GM21381 (cell line): ENCODE results near the gene MOV10.

ENCODE experiments used
- ATAC-seq: cut with Tn5 transposase; IDR thresholded peaks from one replicate; pipeline ENCODE4 v1.9.1; 2021; ENCODE audit warnings: mild to moderate bottlenecking, moderate library complexity; ENCODE audit not compliant: unreplicated experiment

The MOV10 gene

GRCh38 chr1:112698366-112699310 lies 24.2 kb downstream of the MOV10 start:
- ATAC-seq, result no peak

GRCh38 chr1:112699425-112700144 lies 25.1 kb downstream of the MOV10 start:
- ATAC-seq, result no peak

DNA sequence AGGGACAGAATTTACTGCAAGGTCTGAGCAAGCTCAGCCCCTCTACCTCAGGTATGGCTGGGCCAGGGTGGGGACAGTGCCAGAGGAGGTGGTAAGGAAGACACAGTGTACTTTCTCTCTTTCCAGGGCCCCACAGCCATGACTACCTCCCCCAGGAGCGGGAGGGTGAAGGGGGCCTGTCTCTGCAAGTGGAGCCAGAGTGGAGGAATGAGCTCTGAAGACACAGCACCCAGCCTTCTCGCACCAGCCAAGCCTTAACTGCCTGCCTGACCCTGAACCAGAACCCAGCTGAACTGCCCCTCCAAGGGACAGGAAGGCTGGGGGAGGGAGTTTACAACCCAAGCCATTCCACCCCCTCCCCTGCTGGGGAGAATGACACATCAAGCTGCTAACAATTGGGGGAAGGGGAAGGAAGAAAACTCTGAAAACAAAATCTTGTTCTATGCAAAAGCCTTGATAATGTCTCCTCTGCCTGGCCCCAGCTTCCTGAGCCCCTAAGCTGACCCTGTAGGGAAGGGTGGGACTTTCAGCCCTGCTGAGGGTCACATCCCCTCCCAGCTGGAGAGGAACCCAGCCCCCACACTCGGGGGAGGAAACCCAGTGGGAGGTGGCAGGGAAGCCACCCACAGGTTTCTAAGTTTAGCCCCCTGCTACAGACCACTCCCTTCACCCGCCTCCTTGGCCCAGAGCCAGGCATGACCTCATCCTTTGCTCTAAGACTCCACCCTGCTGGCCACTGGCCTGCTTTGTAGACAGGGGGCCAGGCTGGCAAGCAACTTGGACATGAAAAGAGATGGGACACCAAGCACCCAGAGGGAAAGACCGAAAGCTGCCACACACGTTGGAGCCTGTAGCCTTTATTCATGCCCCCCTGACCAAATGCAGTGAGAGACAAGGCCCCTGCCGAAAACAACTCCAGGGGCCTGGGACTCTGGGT lies 26.1 kb downstream of the MOV10 start:
- peak; percentile 41 for ATAC-seq

- no peak for ATAC-seq
Measured at GRCh38 chr1:112701227-112702066, 27.0 kb downstream of the MOV10 start.

DNA sequence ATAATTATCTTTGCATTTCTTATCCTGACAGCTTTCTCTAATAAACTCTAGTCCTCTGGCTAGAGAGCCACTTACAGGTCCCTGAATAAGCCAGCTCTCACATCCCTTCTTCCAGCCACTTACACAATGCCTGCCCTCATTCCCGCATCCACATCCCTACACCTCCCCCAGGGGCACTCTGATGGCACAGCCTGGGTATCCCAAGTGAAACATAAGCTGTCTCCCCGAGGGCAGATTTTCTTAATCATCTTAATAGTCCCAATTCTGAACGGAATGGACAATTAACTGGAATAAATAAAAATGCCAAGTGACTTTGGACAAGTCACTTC lies 27.6 kb downstream of the MOV10 start:
- no peak for ATAC-seq

DNA sequence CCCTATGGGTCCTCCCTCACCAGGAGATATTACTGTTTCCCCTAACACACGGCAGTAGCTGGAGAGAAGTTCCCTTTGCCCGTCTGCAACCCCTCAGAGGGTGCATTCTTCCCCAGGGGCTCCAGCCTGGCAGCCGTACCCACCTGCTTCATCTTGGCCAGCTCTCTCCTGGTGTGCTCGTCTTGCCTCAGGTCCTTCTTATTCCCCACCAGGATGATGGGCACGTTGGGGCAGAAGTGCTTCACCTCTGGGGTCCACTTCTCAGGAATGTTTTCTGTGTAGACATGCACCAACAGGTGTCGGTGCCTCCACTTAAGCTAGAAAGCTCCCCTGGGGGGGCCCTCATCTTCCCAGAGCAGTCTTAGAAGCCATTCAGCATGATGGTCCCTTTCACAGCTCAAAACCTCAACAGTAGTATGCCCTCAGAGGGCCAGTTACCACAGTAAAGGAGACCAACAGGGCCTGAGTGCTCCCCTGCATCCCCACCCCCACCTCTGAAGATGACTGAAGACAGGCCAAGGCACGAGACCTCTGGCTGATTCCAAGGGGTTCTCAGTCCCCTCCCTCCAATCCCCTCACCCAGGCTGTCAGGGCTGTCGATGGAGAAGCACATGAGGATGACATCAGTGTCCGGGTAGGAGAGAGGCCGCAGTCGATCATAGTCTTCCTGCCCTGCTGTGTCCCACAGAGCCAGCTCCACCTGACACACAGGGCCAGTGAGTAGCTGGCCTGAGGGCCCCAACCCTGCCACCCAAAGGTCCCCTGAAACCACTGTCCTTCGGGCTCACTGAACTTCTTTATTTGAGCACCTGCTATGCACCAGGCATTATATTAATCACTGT lies 28.2 kb downstream of the MOV10 start:
- no peak for ATAC-seq

GRCh38 chr1:112703706-112704105 lies 29.2 kb downstream of the MOV10 start:
- ATAC-seq, result no peak

GRCh38 chr1:112704391-112704933 lies 30.0 kb downstream of the MOV10 start:
- ATAC-seq, result no peak

DNA sequence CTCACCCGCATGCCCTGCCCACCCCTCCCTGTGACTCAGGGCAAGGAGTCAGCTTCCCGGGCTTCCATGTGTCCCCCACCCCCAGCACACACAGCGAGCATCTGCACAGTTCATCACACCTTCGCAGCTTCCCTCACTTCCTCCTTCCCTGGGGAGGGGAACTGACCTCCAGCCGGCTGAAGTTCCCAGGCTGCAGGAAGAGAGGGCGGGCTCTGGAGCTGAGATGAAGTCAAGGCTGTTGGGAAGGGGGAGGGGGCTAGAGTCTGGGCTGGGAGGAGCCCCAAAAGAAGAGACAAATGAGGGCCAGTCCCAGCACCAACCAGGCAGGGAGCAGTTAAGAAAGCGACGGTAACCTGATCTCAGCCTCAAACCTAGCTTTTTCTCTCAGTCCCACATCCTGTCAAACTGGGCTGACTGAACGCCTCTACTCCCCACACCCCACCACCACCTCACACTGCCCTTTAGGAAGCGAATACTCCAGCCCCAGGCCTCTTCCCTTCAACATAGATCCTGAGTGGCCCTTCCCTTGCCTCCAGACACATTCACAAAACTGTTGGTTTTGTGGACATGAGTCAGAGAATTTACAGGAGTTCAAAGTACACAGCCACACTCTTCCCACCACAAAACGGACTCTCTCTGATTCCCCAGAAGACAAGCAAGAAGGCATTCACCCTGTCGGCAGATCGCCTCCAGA lies 30.6 kb downstream of the MOV10 start:
- ATAC-seq, result peak; percentile 57

- peak; percentile 55 for ATAC-seq
Measured at GRCh38 chr1:112706505-112707220, 32.2 kb downstream of the MOV10 start, which contains the start of gene RHOC. Gene RHOC, minus strand, starts transcription at chr1:112707127. Its CDS starts 3,328 bp downstream, at chr1:112703799.

- peak; percentile 63 for ATAC-seq
Measured at GRCh38 chr1:112707221-112708001, 33.0 kb downstream of the MOV10 start.

- no peak for ATAC-seq
Measured at GRCh38 chr1:112708002-112708448, 33.6 kb downstream of the MOV10 start.

GRCh38 chr1:112708489-112708888 lies 34.0 kb downstream of the MOV10 start:
- no peak for ATAC-seq

DNA sequence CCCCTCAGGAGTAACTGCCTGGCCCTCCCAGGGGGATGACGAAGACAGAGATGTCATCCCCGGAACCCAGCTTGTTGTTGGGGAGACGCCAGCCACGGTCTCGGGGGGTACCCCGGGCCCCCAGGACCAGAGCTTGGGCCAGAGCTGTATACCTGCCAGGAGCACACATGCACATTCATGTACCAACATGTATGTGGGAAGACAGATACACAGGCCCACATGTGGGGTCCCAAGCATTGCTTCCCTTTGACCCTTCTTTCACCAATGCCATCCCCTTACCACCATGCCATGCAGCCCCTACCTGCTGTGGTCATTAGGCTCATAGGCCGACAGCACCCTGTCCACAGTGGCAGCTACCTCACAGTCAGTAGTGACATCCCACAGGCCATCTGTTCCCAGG lies 35.7 kb downstream of the MOV10 start:
- ATAC-seq, result no peak

- no peak for ATAC-seq
Measured at GRCh38 chr1:112710586-112710985, 36.1 kb downstream of the MOV10 start.

- no peak for ATAC-seq
Measured at GRCh38 chr1:112711041-112711440, 36.6 kb downstream of the MOV10 start.

- ATAC-seq, result no peak
Measured at GRCh38 chr1:112711670-112712069, 37.2 kb downstream of the MOV10 start.
